ENCODE measurements around the gene ISLR2. TPM values are rescaled to one million over a fixed set of nuclear protein-coding genes. Genes with fewer than 3 reads are reported as not detected.

The ISLR2 gene
- total and polyA plus RNA-seq, 12 donors: 1.2 to 8.7 (median 2.5) TPM

GRCh38 chr15:74176262-74177214 lies 46.2 kb downstream of the ISLR2 start:
- peak overlapping the region in 2 of 10 donors; percentile 13 to 53 for H3K27ac ChIP-seq
- no peak for DNase-seq
- no peak for ATAC-seq
- H3K4me1 ChIP-seq: peaks cover 21 to 96% (median 67%) of the 10 kb centered on the region in 9 donors
- WGBS, 2 donors: 68 to 75% methylated on average over 10 of the region's 10 CpGs
- TF ChIP-seq CTCF (IDR thresholded peaks at IDR 0.05): no peak
- intact Hi-C loops (cut with DNase I): loop anchor here in 2 of 10 donors (5.0 kb wide), 2 partner anchors 39 to 141 kb away; no protein-coding TSS in a partner anchor
- no peak overlapping the region for H3K4me3 ChIP-seq
- no peaks in the 10 kb centered on the region for H3K9me3 ChIP-seq
- H3K36me3 ChIP-seq: no peaks in the 10 kb centered on the region
- H3K27me3 ChIP-seq: no peaks in the 10 kb centered on the region

GRCh38 chr15:74178326-74179100 lies 48.1 kb downstream of the ISLR2 start:
- intact Hi-C loops (cut with DNase I): loop anchor here in 2 of 10 donors (5.0 kb wide), 2 partner anchors 41 to 139 kb away; no protein-coding TSS in a partner anchor
- H3K36me3 ChIP-seq: no peaks in the 10 kb centered on the region
- 78 to 88% methylated on average over 7 of the region's 7 CpGs for WGBS, 2 donors
- H3K4me1 ChIP-seq: peaks cover 14 to 76% (median 53%) of the 10 kb centered on the region in 9 donors
- H3K9me3 ChIP-seq: no peaks in the 10 kb centered on the region
- H3K4me3 ChIP-seq: no peak overlapping the region
- H3K27me3 ChIP-seq: no peaks in the 10 kb centered on the region
- no peak for TF ChIP-seq CTCF (IDR thresholded peaks at IDR 0.05)
- no peak for ATAC-seq
- H3K27ac ChIP-seq: peak overlapping the region in 9 of 10 donors; percentile 20 to 84 (median 76)
- no peak for DNase-seq

- ATAC-seq (peak; percentile 68 to 94 (median 87)), DNase-seq (peak; percentile 78 to 83)
- peak overlapping the region in 2 of 10 donors; percentile 8 to 16 for H3K4me3 ChIP-seq
- no peaks in the 10 kb centered on the region for H3K36me3 ChIP-seq
- no peaks in the 10 kb centered on the region for H3K9me3 ChIP-seq
- H3K27ac ChIP-seq: peak overlapping the region; percentile 41 to 84 (median 76)
- no peaks in the 10 kb centered on the region for H3K27me3 ChIP-seq
- peaks cover 14 to 69% (median 47%) of the 10 kb centered on the region in 9 donors for H3K4me1 ChIP-seq
- TF ChIP-seq CTCF (IDR thresholded peaks at IDR 0.05): no peak
- WGBS, 2 donors: 48% methylated on average over 13 of the region's 13 CpGs
- intact Hi-C loops (cut with DNase I): loop anchor here in 2 of 10 donors (5.0 kb wide), 2 partner anchors 42 to 138 kb away; no protein-coding TSS in a partner anchor
These were observed 48.9 kb downstream of the ISLR2 start for GRCh38 chr15:74179101-74179841.

All from heart right ventricle (tissue), 16 donors.